GM12865 (cell line): ENCODE data around the gene GRHL1.

Experiments
- DNase-seq: peaks from one replicate; pipeline ENCODE4 v3.0.0; 2010; ENCODE audit warnings: low read depth
- H3K4me3 ChIP-seq: 2 replicates; pipeline ENCODE4 v1.5.1; 2011; ENCODE audit warnings: mild to moderate bottlenecking, low read depth, low read length, control low read depth
- CTCF ChIP-seq: IDR thresholded peaks from 2 replicates; pipeline ENCODE4 v1.5.1; 2011; ENCODE audit warnings: low read length, control low read depth, low read depth, inconsistent platforms; ENCODE audit not compliant: insufficient read depth; ENCODE audit errors: missing control alignments

Gene GRHL1

DNA sequence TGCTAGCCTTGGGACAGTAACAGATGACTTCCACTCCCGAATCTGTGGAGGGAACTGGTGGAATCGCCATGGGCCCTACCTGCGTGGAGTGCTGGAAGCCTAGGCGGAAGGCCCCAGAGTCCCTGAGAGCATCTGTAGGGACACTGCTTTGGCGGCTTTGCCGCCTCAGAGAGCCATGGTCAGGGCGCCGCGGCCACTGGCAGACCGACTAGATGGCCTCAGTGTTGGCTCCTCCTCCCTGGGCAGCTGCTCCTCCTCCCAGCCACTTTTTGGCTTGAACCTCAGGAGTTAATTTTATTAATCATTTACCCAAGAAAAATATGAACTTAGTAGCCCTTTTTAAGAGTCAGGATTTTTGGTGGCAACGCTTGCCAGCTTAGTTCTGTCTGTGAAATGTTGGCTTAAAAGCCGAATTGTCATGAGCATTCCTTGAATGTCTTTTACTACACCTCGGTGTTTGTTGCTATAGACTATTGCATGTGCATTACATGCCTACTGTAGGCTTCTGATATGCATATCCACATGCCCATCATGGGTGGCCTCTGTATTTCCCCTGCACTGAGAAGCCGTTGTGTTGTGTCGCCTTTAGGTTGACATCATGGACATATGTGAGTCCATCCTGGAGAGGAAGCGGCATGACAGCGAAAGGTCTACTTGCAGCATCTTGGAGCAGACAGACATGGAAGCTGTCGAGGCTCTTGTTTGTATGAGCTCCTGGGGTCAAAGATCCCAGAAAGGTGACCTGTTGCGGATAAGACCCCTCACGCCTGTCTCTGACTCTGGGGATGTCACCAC lies 94.3 kb downstream of the GRHL1 start:
- no peak overlapping the region for H3K4me3 ChIP-seq
- no peak for DNase-seq

DNA sequence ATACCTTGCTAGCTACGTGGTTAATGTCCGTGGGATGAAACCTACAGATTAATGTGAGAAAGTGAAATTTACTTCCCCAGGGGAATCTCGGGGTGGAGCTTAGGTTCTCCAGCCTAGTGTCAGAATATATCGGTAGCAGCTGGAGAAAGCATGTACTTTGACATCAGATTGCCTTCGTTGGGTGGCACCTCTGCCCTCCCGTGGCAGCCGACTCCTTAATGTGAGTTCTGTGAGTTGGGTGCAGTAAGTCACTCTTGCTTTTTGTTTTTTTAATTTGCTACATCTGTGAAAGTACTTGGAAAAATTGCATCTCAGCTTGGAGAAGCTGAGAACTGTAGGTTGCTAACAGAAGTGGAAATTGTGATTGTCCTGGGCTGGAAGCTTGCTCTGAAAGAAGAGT lies 95.4 kb downstream of the GRHL1 start:
- no peak for DNase-seq
- TF ChIP-seq CTCF: no peak
- H3K4me3 ChIP-seq: no peak overlapping the region

More for the DNA sequence above, 94.3 kb downstream of the GRHL1 start:
- no peak for TF ChIP-seq CTCF

GRCh38 chr2:10047616-10048500 lies 96.4 kb downstream of the GRHL1 start:
- H3K4me3 ChIP-seq: no peak overlapping the region
- no peak for TF ChIP-seq CTCF
- DNase-seq: no peak

- DNase-seq: peak; percentile 57
- H3K4me3 ChIP-seq: no peak overlapping the region
- peak; percentile 59 for TF ChIP-seq CTCF
Measured at GRCh38 chr2:10048501-10049171, 97.1 kb downstream of the GRHL1 start.
